Left lobe of liver (tissue), 2 donors: ENCODE results near the gene MRRF. TPM values are rescaled to one million over a fixed set of nuclear protein-coding genes. Genes with fewer than 3 reads are reported as not detected.
"Not testable (repeated sequence)": the region's sequence is repeated elsewhere in the genome, so short reads cannot be mapped to it uniquely, and the experiment has no call there.

Experiments
- ATAC-seq: fragments of 200-7000 bp; cut with Tn5 transposase; one replicate; pipeline ENCODE4 v1.9.1; 2020; ENCODE audit warnings: mild to moderate bottlenecking, moderate library complexity
- DNase-seq: peaks from one replicate; pipeline ENCODE4 v3.0.0-alpha.2; 2020; ENCODE audit warnings: low spot score
- total RNA-seq: library from RNA; stranded (reverse); gene quantifications from one replicate; pipeline ENCODE4 v1.2.1, GENCODE V29; 2021
- donor health status: DM: no; HTN: no; CAD: no; lungs with moderate emphysema.
- donor health status: DM: no; HTN: yes; CAD: no.

The MRRF gene
- total RNA-seq, 1 donor from 2014 or later, result 16.3 TPM

DNA sequence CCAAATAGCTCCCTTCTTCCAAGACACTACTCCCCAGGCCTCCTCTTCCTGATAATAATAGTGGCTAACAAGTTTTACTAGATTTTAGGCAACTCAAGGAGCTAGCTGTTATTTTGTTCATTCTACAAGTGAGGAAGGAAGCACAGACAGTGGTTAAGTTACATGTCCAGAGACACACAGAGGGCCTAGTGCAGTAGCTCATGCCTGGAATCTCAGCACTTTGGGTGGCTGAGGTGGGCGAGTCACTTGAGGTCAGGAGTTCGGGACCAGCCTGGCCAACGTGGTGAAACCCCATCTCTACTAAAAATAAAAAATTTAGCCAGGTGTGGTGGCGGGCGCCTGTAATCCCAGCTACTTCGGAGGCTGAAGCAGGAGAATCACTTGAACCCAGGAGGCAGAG lies 65.8 kb downstream of the MRRF start:
- ATAC-seq, DNase-seq: not testable (repeated sequence)

DNA sequence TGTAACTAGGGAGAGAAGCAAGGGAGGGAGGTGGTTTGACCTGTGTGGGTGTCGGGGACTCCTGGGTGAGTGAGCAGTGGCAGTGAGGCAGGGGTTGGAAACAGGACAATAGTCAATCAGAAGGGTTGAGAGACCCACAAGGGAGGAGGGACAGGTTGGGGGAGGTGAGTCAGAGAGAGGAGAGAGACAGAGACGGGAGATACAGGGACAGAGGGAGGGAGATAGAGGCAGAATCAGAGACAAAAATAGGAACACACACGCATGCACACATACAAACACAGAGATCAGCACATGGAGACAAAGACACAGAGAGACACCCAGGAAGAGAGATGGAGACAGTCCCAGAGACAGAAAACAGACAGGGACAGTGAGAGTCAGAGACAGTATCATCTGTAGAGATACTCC lies 66.8 kb downstream of the MRRF start:
- ATAC-seq (no peak), DNase-seq (no peak)

DNA sequence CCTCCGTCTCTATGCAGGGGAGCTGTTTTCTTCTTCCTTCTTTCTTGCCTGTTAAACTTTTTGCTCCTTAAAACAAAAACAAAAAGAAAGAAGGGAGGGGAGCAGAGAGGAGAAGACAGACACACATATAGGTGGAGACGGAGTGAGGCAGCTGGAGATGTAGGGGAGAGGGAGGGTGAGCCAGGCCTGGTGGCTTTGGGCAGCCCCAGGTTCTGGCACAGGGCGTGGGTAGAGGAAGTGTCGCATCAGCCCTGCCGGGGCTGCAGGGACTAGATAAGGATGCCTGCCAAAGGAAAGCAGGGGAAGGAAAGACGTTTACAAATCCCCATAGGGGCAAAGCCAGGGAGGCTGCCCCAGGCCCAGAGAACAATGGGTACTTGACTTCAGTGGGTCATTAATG lies 67.4 kb downstream of the MRRF start:
- DNase-seq (no peak), ATAC-seq (peak; percentile 24)

DNA sequence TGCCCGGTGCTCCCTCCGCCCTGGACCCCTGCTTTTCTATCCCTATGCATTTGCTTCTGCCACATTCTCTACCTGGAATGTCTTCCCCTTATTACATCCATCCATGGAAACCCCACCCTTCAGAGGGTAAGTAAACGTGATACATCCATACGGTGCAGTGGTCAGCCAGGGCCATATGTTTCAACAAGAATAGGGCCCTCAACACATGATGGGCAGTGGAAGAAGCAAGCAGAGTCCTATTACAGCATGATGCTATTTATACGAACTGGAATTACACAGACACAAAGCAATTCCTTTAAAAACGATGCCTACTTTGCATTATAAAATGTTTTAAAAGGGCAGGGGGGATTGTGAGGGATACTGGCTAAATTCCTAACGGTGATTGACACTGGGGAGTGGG lies 68.0 kb downstream of the MRRF start:
- DNase-seq (no peak), ATAC-seq (no peak)

DNA sequence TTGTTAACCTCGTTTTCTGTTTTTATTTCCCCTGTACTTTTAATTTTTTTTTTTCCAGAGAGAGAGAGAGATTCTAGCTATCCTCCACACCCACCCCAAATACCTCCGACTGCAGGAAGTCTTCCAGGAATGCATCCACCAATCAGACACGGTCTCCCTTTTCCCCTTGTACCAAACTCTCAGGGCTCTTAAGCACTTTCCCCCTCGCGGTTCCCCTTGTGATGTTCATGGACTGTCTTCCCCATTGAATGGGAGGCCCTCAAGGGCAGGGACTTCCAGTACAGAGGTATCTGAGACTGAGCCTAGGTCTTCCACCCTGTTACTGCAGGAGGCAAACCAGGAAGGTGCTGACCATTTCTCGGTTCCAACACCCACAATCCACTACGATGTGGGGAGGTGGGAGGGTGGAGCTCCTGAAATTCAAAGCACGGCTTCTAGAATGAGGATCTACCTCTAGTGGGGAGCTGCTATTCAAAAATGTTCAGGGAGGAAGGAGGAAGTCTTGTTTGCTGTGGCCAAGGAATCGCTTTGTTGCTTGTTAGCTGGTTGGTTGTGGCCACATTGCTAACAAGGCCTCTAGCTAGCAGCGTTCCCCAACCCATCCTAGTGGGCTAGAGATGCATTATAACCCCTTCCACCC lies 68.6 kb downstream of the MRRF start:
- no peak for ATAC-seq
- no peak for DNase-seq

DNA sequence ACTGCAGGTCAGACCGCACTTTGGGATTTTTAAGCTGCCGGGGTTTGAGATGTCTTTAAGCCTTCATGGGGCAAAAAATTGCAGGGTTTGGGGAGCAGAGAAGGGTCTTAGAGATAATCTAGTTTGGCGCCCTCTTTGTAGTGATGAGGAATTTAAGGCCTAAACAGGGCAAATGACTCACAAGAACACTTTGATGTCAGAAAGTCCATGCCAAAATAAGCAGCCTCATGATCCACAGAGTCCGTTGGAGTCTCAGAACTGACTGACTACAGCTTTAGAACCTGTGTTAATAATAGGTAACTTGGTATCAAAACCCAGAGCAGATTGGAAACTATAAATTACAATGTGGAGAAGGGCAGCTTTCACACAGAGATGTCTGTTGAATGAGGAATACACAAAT lies 70.2 kb downstream of the MRRF start:
- ATAC-seq, result no peak
- DNase-seq, result no peak

DNA sequence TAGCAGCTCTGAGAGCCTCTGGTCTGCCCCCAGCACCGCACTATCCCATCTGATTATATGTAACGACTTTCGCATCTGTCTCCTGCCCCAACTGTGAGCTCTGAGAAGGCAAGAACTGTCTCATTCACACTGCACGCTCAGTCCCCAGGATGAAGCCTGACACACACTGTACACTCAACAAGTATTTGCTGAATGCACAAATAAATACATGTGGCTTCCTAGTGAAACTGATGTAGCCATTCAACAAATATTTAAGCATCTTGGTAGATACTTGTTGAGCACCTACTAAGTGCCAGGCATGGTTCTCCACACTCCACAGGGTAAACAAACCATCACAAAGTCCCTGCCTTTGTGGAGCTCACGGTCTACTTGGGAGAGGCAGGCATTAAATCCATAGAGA lies 71.5 kb downstream of the MRRF start:
- DNase-seq (no peak), ATAC-seq (no peak)

DNA sequence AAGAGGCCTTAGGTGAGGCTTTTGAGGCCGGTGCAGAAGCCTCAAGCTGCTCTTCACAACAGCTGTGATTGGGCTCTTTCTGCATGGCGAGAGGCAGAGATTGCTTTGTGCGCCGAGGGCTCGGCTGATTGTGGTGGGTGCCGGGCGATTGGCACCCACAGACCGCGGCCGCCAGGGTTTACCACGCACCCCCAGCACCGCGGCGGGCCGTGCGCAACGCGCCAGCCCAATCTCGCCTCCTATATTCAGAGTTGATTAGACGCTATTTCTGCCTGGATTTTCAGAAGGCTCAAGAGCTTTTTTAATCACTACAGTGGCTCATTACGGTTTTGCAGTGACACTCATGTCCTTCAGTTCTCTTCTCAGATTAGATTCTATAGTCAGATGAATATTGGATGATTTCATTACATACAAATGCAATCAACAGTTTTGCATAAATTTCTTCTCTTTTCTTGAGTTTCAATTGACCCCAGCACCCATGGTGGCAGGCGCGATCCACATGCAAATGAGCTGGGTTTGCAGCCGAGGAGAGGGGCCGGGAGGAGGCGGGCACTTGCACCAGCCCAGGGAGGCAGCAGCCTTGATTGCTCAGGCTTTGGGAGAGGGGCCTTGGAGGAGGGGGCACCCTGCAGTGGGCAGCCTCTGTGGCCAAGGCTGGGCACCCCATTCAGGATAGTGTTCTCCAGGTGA lies 72.3 kb downstream of the MRRF start:
- no peak for ATAC-seq
- no peak for DNase-seq

DNA sequence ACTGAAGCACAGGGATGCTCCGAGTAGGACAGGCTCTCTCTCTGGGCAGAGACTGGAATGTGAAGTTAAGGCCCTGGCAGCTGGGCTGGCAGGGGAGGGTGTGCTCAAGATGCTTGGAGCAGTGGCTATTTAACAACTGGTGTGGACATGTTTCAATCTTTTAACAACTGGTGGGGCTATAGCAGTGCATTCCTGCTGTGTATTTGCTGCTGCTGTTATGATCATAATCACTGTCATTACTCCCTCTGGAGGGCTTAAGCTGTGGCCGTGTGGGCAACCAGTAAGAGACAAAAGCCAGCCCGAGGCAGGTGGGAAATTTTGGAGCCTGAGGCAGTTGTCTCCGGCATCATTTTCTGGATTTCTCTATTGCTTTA lies 72.9 kb downstream of the MRRF start:
- DNase-seq (no peak), ATAC-seq (no peak)

DNA sequence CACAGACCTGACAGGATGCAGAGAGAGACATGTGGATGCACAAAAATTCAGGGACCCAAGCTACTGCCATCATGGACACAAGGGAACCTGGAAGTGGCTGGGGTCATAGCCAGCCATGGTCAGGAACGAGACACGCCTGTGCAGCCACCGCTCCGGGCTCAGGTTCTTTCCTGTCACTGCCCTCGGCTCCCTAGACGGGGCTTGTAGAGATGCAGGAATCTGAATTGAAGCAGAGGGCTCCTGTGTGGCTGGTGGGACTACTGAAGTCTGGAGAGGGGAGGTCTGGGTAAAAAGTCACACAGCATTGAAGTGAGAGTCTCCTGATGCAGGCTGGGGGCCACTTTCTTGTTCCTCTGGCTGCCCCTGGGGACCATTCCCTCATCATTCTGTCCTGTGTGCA lies 73.9 kb downstream of the MRRF start:
- DNase-seq (no peak), ATAC-seq (no peak)

DNA sequence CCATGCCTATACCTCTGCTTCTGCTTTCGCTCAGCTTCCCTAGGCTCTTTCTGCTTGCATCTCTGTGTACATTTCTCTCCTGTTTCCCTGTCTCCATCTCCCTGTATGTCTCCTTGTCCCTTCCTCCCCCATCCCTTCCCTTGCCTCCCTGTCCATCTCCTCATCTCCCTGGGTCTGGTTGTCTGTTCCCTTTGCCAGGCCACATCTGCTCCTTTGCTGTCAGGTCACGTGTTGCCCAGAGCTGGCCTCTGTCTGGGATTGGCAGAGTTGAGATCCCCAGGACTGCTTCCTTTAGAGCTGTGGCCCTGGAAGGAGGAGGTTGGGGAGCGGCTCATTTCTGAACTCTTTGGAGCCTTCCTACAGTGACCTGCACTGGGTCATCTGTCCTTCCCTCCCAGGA lies 74.3 kb downstream of the MRRF start:
- DNase-seq, result no peak
- peak; percentile 55 for ATAC-seq

DNA sequence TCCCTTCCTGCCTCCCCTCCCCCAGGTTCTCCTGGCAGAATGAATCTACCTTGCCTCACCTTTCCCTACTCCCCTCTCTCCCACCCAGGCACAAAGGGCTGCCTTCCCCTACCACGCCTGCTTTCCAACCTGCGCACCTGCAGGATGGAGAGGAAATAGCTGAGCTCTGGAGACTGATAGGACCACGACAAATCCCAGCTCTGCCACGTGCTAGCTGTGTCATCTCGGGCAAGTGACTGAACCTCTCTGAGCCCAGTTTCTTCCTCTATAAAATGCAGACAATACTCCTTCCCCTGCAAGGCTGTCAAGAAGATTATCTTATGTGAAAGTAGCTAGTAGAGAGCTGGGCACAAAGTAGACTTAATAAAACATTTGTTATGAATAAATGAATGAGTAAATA lies 74.9 kb downstream of the MRRF start:
- DNase-seq, result no peak
- ATAC-seq, result no peak

DNA sequence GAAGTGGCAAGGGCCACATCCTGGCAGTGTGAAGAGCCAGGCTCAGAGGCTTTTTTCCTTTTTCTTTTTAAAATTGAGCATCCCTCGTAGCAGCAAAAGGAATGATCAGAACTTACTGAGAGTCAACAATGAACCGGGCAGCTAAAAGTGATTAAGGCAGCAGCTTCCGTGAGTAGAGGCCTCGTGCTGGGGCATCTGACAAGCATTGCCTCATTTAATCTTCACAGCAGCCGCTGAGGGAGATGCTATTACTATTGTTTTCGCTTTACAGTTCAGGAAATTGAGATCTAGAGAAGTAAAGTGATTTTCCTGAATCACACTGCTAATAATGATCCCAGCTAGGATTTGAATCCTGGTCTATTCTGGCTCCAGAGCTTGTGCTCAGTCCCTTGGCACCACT lies 75.5 kb downstream of the MRRF start:
- peak; percentile 20 for ATAC-seq
- DNase-seq, result no peak

DNA sequence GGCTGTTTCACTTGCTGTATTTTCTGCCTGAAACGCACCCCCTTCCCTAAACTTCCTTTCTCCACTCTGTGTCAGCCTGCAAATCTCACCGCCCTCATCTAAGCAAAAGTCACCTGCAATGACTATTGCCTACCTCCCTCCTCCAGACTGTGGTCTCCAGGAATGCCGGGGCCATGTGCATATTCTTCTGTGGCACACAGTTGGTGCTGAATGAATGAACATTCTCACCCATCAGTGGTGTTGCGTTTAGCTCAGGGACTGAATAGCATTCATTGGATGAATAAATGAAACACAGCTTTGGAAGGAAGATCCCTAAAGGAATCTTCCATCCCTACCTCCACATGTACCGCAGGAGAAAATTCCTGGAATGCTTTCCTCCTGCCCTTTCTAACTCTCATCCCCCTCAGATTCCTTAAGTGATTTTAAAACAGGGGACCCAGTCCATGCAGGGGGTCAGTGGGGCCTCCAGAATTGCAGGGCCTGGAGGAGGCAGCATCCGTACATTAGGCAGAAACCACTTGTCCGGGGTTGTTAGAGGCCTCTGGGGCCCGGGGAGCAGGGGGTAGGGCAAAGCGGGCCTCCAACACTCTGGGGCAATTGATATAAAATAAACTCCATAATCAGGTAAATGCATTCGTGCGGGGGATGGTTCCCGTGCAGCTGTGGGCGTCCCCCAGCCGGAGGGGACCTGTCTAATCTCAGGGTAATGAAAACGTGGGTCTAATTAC lies 77.8 kb downstream of the MRRF start:
- ATAC-seq, result no peak
- no peak for DNase-seq

DNA sequence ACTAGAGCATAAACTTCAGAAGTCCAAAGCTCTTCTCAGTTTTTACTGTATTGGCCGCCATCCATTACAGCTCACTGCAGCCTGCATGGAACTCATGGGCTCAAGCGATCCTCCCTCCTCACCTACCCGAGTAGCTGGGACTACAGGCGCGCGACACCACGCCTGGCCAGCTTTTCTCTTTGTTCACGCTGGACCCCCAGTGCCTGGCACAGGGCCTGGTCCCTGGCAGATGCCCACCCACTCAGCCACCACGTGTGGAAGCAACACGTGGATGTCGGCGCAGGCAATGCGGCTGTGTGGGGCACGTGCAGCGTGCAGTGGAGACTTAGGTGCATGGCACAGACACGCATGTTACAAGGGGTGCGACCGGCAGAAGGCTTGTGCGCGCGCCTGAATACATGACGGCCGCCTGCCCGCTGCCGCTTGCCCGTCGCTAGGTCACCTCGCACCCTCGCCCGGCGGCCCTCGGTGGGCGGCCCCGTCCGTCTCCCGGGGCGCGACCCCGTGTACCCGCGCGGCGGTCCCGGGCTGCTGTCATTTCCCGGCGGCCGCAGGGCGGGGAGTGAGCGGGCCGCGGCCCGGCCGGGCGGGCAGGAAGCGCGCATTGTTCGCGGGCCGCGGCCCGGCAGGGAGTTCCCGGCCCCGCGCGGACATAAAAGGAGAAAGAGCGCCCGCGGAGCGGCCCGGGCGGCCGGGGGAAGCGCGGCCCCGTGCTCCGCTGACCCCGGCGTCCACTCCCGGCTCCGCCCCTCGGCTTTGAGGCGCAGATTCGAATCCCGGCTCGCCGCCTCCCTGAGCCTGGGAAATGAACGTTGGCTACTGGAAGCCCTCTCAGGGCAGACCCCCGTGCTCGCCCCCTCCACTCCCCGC lies 82.0 kb downstream of the MRRF start:
- peak; percentile 63 for DNase-seq
- ATAC-seq, result peak; percentile 78

DNA sequence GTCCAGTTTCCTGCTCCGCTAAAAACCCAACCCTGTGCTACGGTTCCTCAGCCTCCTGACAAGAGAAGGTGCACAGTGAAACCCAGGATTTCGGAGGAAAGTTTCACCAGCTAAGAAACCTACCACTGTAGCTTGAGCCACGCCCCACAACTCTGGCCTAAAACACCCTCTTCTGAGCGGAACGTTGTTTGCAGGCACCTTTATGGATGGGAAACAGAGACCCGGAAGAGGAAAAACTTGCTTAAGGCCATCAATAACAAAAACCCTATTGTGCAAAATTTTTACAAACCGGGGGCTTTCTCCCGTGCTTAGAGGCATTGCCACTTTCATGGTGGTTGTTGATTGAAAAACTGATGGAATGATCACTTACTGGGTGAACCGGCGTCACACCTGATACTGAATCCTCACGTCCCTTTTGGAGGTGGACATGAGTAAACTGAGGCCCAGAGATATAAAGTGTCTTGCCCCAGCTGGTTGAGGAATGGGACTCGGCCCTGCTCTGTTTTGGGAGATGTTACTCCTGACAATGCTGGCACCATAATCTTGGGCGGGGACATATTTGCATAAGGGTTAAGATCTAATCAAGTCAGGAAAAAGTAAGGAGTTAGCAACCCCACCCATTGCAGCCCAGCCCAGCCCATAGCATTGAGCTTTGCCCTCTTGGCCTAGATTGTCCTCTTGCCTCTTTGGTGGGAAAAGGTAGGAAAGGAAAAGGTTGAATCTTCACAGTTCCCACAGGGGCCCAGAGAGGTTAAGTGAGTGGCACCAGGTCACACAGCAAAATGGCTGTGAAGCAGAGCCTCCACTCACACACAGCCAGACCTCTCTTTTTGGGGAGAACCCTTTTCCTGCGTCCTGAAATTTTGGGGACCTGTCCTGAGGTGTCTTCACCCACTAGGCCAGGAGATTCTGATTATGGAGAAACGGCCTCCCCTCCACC lies 82.9 kb downstream of the MRRF start:
- ATAC-seq (peak; percentile 19), DNase-seq (no peak)

DNA sequence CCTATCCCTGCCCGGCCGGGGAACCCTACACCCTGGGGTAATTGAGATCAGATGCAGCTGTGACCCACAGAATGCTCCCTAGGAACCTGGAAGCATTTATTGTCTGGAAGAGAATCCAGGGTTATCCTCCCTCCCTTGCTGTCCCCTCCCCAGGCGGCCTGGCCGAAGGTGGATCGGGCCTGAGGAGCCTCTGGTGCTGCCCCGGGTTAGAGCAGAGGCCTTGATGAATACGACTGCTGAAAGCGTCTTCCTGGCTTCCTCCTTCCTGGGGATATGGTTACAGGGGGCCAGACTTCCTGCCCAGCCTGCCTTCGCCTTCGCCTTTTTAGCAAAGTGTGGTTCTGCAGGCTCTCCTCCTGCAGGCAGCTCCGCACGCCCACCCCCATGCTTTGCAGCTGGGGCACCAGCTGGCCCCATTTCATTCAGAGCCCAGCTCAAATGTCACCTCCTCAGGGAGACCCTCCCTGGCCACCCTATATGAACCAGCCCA lies 83.7 kb downstream of the MRRF start:
- no peak for ATAC-seq

DNA sequence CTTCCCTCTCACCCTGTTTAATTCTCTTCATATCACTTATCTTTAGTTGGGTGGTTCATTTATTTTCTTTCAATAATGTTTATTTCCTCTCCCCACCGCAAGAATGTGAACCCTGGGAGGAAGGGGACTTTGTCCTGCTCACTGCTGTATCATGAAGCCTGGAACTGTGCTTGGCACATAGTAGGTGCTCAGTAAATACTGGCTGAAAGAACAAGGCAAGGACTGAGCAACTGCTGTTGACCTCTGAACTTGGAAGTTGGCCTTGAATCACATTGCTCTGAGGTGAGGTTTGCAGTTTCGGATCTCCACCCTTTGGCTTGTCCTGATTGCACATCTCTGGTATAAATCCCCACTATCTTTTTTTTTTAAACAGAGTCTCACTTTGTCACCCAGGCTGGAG lies 84.1 kb downstream of the MRRF start:
- DNase-seq, result no peak
- no peak for ATAC-seq

More for the DNA sequence above, 83.7 kb downstream of the MRRF start:
- DNase-seq, result no peak

DNA sequence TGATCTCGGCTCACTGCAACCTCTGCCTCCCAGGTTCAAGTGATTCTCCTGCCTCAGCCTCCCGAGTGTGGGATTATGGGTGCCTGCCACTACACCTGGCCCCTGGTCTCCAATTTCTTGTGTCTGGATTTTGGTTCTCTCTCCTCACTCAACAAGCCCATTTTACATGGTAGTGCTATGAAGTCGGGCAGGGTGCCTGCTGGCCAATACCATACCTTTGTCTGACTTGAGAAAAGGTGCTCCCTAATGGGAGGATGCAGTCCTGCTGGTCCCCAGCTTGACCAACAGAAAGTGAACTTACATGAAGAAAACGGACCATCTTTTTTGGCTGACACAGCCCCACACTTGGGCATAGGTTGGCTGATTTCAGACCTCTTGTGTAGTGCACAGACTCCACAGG lies 84.5 kb downstream of the MRRF start:
- ATAC-seq (no peak), DNase-seq (no peak)
